ENCODE data around the gene FUT1.

GRCh38 chr19:48724796-48725753, 27.4 kb downstream of the FUT1 start:
- TF ChIP-seq CTCF (IDR thresholded peaks at IDR 0.05; ENCODE audit: extremely low read depth in 1 of 2, insufficient read depth in 1 of 2, low read depth in 1 of 2, low read length in 2 of 2): no peak
- no peak for TF ChIP-seq MYC (IDR thresholded peaks at IDR 0.05; ENCODE audit: low read depth, low read length)
- no peak for TF ChIP-seq GATA2 (IDR thresholded peaks at IDR 0.05; ENCODE audit: insufficient read depth, insufficient read length, low read depth, low read length)
